NAMALWA (cell line): ENCODE results near the gene BLOC1S3.

Experiments
- DNase-seq: peaks from one replicate; pipeline ENCODE4 v3.0.0-alpha.2; 2015; ENCODE audit warnings: low spot score

BLOC1S3 gene

DNA sequence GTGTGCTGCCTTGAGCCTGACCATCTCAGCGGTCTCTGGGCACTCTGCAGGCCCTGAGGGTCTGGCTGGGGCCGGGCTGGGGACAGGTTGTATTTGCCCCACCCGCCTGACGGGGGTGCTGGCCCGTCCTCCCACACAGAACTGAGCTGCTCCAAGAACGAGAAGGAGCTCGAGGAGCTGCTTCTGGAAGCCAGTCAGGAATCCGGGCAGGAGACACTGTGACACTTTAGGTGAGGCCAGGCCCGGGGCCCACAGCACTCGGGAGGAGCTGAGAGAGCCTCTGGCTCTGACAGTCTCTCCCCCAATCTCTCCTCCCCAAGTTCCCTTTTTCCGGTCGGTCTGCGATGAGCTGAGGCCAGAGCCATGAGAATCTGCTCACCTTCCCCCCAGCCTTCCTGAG lies 32.3 kb upstream of the BLOC1S3 start:
- no peak for DNase-seq

DNA sequence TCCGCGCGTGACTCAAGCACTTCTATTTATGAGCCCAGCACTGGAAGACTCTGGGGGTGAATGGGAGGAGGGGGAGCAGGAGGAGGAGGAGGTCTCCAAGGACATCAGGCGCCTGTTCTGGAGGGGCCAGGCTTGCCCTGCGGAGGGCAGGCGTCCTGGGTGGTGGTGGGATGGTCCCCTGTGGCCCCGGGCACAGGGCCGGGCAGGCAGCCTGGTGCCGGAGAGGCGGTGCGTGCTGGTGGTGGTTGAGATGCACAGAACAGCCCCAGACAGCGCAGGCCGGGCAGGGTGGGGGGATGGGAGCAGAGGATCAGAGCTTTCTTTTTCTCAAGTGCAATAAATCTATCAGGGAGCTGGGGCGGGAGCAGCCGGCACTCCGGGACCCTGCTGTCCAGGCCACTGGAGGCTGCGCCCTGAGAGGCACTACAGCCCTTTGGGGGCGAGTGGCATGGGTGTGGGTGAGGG lies 31.8 kb upstream of the BLOC1S3 start:
- DNase-seq, result no peak

DNA sequence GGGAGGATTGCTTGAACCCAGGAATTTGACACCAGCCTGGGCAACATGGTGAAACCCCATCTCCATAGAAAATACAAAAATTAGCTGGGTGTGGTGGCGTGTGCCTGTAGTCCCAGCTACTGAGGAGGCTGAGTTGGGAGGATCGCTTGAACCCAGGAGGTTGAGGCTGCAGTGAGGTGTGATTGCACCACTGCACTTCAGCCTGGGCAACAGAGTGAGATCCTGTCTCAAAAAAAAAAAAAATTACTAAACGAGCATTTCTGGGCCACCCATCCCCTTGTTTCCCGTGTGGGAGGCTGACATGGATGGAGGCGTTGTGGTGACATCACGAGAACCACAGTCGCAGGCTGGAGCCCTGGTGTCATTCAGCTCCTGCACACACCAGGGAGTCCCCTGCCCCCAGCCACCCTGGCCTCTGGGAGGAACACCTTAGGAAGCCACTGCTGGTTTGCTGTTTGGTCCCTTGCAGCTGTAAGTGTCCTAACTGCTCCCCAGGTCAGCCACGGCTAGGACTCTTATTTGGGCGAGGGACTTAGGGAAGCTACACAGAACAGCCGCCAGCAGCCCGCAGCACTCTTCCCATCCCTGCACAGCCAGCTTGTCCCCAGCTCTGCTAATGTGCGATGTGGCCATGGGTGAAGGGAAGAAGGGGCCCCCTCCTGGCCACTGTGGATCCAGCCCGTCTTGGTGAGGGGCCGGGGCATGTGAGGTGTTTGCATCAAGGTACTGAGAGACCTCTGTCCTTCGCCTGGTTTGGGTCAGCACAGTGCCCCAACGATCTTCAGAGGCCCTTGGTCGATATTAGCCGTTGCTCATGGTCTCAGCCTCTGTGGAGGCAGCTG lies 30.5 kb upstream of the BLOC1S3 start:
- DNase-seq, result no peak

DNA sequence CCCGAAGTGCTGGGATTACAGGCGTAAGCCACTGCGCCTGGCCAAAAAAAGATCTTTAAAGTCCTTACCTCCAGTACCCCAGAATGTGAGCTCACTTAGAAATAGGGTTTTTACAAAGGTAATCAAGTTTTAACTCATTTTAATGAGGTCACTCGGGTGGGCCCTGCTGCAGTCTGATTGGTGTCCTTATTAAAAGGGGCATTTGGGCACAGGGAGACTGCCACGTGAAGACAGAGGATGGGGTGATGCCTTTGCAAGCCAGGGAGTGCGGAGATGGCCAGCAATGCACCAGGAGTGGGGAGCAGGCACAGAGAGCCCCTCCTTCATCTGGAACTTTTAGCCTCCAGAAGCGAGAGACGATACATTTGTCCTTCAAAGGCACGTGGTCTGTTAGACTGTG lies 29.5 kb upstream of the BLOC1S3 start:
- no peak for DNase-seq

DNA sequence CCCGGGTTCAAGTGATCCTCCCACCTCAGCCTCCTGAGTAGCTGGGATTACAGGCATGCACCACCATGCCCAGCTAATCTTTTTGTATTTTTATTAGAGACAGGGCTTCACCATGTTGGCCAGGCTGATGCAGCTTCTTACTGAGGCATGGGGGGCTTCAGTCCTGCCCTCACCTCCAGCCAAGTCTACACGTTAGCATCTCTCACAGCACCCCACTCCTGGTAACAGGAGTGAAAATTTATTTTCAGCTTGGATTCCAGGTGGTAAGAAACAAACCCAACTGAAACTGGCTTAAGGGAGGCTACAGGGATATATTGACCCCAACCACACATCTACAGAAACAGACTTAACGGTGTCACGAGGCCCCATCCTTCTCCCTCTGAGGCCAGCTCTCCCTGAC lies 28.4 kb upstream of the BLOC1S3 start:
- no peak for DNase-seq

DNA sequence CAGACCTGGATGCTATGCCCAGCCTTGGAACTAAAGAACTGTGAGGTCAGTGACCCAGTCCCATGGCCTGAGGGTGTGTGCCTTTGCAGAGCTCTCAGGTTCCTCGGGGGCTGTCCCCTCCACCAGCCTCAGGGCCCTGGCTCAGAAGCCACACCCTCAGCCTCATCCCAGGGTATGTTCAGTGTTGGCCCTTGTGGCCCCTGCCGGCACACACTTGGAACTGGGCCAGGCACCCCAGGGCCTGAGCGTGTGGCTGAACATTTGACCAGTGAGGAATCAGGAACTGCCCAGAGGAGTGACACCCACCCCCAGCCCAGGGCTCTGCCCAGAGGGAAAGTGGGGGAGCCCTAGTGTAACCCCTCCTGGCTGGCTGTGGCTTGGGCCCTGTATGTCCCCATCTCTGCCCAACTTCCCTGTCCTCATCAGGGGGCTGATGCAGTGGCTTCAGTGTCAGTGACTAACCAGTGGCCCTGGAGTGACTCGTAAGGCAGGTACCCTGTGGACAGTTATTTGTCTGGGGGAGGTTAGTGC lies 27.8 kb upstream of the BLOC1S3 start:
- no peak for DNase-seq

DNA sequence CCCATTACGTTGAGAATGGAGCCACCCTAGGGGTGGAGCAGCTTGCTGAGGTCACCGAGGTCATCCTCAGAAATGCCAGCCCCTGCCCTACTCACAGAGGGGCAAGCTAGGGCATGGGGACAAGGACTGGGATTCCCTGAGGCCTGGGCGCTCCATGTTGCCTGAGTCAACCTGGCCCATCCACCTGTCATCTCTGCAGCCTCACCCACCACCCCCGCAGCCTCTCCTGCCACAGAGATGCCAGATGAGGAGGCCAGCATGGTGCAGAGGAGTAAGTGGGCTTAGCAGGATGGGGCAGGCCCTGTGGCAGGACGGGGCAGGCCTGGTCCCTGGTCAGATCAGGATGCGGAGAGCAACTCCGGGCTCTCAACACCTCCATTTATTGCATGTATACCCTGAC lies 27.3 kb upstream of the BLOC1S3 start:
- no peak for DNase-seq

DNA sequence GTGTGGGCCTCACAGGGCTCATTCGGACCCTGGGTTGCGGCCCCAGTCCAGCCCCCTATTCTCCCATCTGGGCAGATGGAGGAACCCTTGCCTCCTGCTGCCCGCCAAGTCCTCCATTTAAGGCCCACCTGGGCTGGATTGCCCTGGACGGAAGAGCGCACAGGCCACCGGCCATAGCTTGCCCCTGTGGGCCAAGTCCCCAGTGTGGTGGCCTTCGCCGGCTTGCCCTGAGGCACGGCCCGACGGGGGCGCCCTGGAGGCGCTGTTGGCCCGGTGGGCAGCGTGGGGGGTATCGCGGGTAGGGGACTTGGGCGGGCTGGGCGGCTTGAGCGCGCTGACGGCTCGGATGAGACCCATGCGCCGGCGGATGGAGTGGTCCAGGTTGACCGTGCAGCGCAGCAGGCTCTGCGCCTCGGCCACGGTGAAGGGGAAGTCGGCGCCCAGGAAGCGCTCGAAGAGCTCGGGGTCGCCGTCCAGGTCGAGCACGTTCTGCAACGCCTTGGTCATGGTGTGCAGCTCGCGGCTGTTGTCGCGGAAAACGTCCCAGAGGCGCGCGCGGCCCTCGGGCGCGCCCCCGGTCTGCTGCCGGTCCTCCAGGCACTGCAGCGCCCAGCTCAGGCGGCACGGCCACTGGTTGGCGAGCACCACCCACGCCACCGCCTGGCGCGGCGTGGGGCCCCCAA lies 26.6 kb upstream of the BLOC1S3 start:
- DNase-seq, result no peak

DNA sequence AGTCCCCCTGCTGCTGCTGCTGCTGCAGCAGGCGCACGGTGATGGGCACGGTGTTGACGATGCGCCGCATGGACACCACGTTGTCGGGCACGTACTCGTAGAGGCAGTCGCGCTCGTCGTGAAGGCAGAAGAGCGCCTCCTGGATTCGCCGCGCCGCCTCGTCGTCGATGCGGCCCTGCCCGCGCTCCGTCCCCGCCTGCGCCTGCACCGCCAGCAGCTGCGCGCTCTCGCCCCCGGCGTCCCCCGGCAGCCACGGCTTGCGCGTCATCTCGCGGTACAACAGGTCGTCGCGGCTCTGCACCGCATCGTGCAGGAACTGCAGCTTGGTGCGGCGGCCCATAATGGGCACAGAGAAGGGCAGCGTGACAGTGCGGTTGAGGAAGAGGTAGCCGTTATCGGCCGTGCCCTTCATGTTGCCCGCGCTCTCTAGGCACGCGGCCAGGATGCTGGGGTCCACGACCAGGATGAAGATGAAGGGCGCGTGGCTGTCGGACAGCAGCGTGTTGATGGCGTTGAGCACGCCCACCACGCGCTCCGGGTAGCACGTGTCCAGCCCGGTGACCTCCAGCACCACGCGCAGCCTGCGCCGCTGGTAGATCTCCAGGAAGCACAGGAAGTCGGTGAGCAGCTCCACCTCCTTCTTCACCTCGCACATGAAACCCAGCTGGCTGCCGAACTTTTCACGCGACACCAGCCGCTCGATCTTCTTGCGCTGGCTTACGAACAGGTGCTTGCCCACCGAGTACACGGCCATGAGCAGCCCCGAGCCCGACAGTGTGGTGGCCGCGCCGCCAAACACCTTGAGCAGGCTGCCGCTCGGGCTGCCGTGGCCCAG lies 25.9 kb upstream of the BLOC1S3 start:
- DNase-seq, result no peak

DNA sequence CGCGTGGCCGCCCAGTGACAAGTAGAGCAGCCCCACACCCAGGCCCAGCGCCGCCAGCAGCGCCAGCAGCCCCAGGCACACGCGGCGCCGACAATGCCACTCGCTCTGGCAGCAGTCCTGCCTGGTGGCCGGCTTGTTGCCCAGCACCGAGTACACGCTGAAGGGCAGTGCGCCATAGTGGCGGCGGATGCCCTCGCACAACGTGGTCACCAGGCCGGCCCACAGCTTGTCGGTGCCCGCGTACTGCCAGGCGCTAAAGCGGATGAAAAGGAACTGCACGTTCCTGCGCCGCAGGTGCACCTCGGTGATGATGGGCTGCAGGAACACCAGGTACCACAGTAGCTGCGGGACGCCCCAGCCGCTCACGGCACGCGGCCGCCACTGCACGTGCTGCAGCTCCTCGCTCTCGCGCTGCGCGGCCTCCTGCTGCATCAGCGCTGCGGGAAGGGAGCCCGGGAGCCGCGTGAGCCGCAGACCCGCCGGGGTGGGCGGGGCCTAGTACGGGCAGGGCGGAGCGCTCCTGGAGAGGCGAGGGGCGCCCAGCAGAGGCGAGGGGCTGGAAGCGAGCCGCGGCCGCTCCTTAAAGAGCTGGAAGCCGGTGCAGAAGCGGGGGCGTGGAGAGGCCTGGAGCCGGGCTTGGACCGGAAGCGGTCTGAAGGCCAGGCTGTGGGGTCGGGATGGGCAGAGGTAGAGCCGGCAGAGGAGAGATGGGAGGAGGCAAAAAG lies 25.1 kb upstream of the BLOC1S3 start:
- DNase-seq, result no peak

DNA sequence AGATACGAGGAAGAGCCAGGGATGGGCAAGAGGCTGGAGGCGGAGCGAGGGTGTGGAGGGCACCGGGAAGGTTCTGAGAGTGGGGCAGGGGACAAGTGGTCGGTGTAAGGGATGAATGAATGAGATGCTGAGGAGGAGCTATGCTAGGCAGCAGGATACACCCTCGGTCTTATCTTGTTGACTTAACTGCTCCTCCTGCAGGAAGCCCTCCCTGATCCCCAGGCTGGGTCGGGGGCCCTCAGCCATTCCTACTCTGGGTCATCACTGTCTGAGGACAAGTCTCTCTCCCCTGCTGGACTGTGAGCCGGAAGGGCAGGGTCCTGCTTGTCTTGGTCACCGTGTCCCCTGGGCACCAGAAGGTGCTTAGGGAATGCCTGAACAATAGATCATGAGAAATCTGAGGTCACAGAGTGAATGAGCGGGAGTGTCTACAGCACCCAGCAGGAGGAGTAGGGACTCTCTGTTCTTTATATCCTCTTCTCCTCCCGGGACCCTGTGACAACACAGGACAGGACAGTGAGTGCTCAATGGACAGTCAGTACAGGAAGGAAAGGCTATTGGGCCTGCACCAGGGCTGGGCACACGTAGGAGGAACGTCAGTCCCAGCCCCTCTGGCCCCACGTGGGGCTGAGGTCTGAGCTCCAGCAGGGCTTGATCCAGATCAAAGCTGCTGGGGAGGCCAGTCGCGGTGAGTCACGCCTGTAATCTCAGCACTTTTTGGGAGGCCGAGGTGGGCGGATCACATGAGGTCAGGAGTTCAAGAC lies 24.3 kb upstream of the BLOC1S3 start:
- no peak for DNase-seq

DNA sequence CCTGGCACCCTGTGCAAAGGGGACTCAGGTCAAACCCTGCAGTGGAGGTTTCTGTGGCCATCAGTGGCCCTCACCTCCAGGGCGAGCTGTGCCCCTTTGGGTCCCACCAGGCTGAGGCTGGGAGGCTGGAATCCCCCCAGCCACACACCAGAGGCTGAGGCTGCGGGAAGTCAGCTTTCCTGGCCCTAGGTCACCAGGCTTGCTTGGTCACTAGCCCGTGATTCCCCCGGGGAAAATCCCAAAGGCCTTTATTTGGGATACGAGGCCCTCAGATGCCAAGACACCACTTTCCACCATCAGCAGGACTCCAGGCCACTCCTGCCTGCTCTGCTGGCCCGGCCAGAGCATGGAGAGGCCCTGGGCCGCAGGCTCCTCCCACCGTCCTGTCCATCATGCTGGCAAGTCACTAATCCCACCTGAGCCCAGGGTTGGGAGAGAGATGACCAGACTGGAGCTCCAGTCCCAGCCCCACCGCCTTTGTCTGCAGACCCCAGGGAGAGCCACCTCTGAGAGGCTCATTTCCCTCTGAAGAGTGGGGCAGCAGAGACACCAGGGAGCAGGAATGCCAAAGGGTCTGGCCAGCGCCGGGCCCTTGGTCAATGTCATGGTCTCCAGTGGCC lies 22.5 kb upstream of the BLOC1S3 start:
- no peak for DNase-seq

DNA sequence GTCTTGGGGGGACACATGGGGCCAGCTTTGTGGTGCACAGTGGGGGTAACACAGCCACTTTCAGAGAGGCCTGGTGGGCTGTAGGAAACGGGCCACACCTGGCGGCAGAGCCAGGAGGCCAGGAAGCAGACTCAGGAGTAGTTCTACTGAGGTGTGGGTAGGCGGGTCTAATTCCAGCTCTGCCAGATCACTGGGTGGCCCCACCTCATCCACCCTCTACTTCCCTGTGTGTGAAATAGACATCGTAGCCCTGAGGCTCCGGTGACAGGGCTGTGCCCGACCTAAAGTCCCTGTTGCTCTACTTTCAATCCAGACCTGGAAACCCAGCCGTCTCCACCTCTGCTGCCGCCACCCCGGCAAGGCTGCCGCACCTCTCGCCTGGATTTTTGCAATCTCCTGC lies 21.8 kb upstream of the BLOC1S3 start:
- DNase-seq, result no peak

DNA sequence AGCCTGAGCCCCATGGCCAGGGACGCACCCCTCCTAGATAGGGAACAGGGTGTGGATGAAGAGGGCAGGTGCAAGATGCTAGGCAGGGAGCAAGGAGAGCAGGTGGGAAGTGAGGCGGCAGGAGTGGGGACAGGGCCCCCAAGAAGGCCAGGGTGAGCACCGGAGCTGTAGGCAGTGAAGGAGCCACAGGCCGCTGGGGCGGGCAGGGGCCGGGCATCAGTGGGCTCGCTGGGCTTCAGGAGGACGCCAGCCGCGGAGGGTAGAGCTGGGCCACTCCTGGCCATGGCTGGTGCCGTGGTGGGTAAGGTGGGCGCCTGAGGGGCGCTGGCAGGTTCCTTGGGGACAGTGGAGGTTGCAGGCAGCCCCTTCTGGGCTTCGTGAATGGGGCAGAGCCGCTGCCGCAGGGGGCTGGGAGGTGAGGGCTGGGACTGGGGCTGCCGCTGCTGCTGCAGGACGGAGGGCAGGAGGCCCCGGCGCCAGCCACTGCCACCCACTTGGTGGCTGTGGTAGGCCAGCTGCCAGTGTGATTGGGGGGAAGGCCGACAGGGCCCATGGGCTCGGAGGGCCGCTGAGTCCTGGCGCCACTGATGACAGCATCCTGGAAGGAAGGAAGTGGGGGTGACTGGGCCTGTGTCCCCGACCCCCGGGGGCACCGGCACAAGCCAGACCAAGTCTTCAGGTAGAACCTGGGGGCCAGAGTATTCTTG lies 19.9 kb upstream of the BLOC1S3 start:
- DNase-seq, result no peak

DNA sequence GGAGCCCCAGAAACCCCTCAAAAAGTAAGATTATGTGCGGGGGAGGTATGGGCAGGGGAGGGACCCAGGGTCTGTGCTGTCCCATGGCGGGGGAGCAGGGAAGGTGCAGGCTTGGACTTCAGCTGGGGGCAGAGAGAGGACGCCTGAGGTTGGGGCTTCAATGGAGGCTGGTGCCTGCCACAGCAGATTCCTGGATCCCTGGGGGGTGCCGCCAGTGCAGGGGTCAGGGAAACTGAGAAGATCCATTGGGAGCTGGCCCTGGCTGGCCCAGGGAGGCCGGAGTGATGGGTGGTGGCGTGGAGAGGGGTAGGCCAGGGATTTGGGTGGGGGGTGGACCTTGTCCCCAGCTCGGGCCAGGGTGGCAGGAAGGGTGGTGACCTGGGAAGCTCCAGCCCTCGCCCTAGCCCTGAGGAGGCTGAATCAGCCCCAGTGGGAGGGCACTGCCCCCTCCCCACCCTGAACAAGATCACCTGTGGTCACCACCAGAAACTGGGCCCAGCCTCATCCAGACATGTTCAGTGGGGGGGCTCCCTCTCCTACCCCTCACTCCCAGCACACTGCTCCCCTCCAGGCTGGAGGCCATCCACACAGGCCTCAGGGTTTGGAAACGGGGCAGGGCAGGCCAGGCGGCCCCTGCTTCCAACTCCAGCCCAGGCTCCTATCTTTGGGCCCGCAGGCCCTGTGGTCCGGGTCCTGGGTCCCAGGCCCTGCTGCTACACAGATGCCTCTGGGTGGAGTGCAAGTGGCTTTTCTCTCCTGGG lies 19.2 kb upstream of the BLOC1S3 start:
- no peak for DNase-seq

DNA sequence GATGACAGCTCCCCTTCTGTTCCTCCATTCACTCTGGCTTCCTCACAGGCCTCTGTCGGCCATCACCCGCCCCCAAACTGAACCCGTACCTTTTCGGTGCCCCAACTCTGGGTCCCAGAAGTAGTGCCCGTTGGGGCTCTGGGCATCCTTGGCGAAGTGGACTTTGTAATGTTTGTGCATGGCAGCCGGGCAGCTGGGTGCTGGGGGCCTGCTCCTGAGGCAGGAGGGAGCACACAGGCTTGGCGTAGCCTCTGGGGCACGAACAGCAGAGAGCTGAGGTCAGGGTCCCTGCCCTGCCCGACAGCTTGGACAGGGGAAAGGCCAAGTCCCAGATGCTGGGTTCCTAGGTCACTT lies 18.6 kb upstream of the BLOC1S3 start:
- no peak for DNase-seq

DNA sequence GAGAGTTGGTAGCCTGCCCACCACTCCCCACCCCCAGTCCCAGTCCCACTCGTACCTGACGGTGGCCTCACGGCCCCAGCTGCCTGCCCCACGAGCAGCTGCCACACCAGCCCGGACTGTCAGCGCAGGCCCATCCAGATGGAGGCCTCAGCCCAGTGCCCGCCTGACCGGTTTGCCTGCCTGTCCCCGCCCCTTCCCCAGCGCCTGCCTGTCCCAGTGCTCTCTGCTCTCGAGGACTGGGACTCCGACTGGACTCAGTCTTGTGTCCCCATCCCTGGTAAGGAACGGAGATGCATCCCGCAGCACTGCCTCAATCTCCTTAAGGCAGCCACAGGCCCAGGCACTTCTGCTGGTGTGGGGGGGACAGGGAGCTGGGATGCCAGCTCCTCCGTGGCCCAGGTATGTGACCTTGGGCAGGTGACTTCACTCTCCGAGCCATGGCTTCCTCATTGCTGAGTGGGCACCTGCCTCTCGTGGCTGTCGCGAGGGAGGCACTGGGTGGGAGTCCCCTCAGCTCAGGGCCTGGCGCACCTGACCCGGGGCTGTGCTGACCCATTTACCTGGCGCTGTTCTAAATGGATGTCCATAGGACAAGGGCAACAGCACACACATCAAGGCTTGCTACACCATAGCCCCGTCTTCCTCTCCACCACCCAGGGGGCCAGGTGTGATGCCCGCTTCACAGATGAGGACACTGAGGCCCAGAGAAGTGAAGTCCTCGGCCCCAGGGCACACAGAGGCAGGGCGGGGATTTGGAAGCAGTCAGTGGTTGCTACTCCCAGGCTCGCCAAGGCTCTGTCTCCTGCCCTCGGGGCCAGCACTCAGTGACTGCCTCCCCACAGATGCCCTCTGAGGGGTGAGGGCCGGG lies 17.5 kb upstream of the BLOC1S3 start, which contains the start of gene NKPD1:
Gene NKPD1 (minus strand): TSS at position 113 of the 868 bp plus-strand sequence. CDS start 832 bp downstream, outside the sequence.
- no peak for DNase-seq
